Fibroblast of lung (primary cell): ENCODE measurements around the gene INSYN1. TPM values are rescaled to one million over a fixed set of nuclear protein-coding genes. Genes with fewer than 3 reads are reported as not detected.

ENCODE experiments used
- DNase-seq, 2 donors: peaks; one replicate each; pipeline versions ENCODE4 v3.0.0 to v3.0.0-alpha.2; 2010; ENCODE audit warnings: low read depth in 2 of 2
- H2AFZ ChIP-seq: 2 replicates; pipeline ENCODE4 v1.5.1; 2012; ENCODE audit warnings: low read length, control low read depth, inconsistent platforms
- H3K27ac ChIP-seq: 2 replicates; pipeline ENCODE4 v1.5.1; 2011; ENCODE audit warnings: low read length, control low read depth; ENCODE audit not compliant: insufficient read depth
- H3K27me3 ChIP-seq: 2 replicates; pipeline ENCODE4 v1.5.1; 2011; ENCODE audit warnings: mild to moderate bottlenecking, low read length; ENCODE audit not compliant: control insufficient read depth, insufficient read depth
- H3K36me3 ChIP-seq: 2 replicates; pipeline ENCODE4 v1.5.1; 2011; ENCODE audit warnings: low read length; ENCODE audit not compliant: control insufficient read depth, insufficient read depth
- H3K4me1 ChIP-seq: 2 replicates; pipeline ENCODE4 v1.5.1; 2011; ENCODE audit warnings: low read length; ENCODE audit not compliant: control insufficient read depth, insufficient read depth; ENCODE audit errors: extremely low read depth
- H3K4me2 ChIP-seq: 2 replicates; pipeline ENCODE4 v1.5.1; 2011; ENCODE audit warnings: low read length, control low read depth; ENCODE audit not compliant: insufficient read depth; ENCODE audit errors: extremely low read depth
- H3K4me3 ChIP-seq, 4 experiments: fragments of 200-600 bp in 1 of 4; sonication (generic) in 1 of 4; replicated peaks in 1 of 4; 2 replicates each; pipeline ENCODE4 v1.5.1; 2011 to 2016; ENCODE audit warnings: low read length in 4 of 4, low read depth in 3 of 4, mild to moderate bottlenecking in 3 of 4, control low read depth in 2 of 4, inconsistent platforms in 1 of 4, mixed read lengths in 1 of 4; ENCODE audit not compliant: insufficient read depth in 1 of 4; ENCODE audit errors: control extremely low read depth in 1 of 4
- H3K79me2 ChIP-seq: 2 replicates; pipeline ENCODE4 v1.5.1; 2012; ENCODE audit warnings: mild to moderate bottlenecking, low read length, inconsistent platforms; ENCODE audit not compliant: control insufficient read depth, insufficient read depth
- H3K9ac ChIP-seq: 2 replicates; pipeline ENCODE4 v1.5.1; 2011; ENCODE audit warnings: mild to moderate bottlenecking, low read length, control low read depth; ENCODE audit not compliant: insufficient read depth
- H3K9me3 ChIP-seq: 2 replicates; pipeline ENCODE4 v1.5.1; 2012; ENCODE audit warnings: low read depth, low read length; ENCODE audit not compliant: control insufficient read depth, insufficient read depth
- H4K20me1 ChIP-seq: 2 replicates; pipeline ENCODE4 v1.5.1; 2011; ENCODE audit warnings: low read length; ENCODE audit not compliant: control insufficient read depth, insufficient read depth; ENCODE audit errors: extremely low read depth
- CTCF ChIP-seq, 2 donors: IDR thresholded peaks in 1 of 2; conservative IDR thresholded peaks in 1 of 2; 1 replicate in 1 of 2; 2 replicates in 1 of 2; pipeline ENCODE4 v1.5.1; 2011 to 2012; ENCODE audit warnings: low read length in 2 of 2, control low read depth in 1 of 2, inconsistent platforms in 1 of 2, low read depth in 1 of 2, mild to moderate bottlenecking in 1 of 2
- EZH2 ChIP-seq: IDR thresholded peaks from 2 replicates; pipeline ENCODE4 v1.5.1; 2012; ENCODE audit warnings: low read length, control low read depth, mild to moderate bottlenecking; ENCODE audit errors: missing control alignments
- polyA plus RNA-seq, 2 donors: library from polyadenylated mRNA; depleted of rRNA in 1 of 2; stranded (reverse) in 1 of 2; unstranded in 1 of 2; fragments of >200 nt; gene quantifications; 2 replicates each; pipeline ENCODE4 v1.2.1, GENCODE V29; 2011 to 2012; ENCODE audit warnings: missing spikeins in 1 of 2
- total RNA-seq: library from RNA; depleted of rRNA; stranded (reverse); fragments of >200 nt; gene quantifications from 2 replicates; pipeline ENCODE4 v1.2.1, GENCODE V29; 2014

Gene INSYN1
- total and polyA plus RNA-seq, 2 donors (not counting 1 experiment from before 2014, with no cell fraction given): 0.51 to 1.2 TPM

GRCh38 chr15:73765778-73766177, 12.6 kb upstream of the INSYN1 start:
- H3K4me3 ChIP-seq: no peak overlapping the region
- no peak overlapping the region for H3K4me2 ChIP-seq
- H3K36me3 ChIP-seq: no peaks in the 10 kb centered on the region
- TF ChIP-seq CTCF (conservative IDR thresholded peaks at IDR 0.05 in 1 of 2, IDR thresholded peaks at IDR 0.05 in 1 of 2; ENCODE audit: low read depth in 1 of 2, low read length in 2 of 2) (no peak), EZH2 (no peak)
- no peak overlapping the region for H2AFZ ChIP-seq
- H3K9me3 ChIP-seq: no peaks in the 10 kb centered on the region
- H3K79me2 ChIP-seq: no peaks in the 10 kb centered on the region
- DNase-seq: no peak
- no peak overlapping the region for H3K27ac ChIP-seq
- no peaks in the 10 kb centered on the region for H4K20me1 ChIP-seq
- H3K9ac ChIP-seq: no peak overlapping the region
- H3K4me1 ChIP-seq: no peaks in the 10 kb centered on the region
- peaks cover 22% of the 10 kb centered on the region for H3K27me3 ChIP-seq

GRCh38 chr15:73763931-73764330, 10.8 kb upstream of the INSYN1 start:
- TF ChIP-seq CTCF (conservative IDR thresholded peaks at IDR 0.05 in 1 of 2, IDR thresholded peaks at IDR 0.05 in 1 of 2; ENCODE audit: low read depth in 1 of 2, low read length in 2 of 2) (no peak), EZH2 (no peak)
- no peak overlapping the region for H2AFZ ChIP-seq
- DNase-seq: peak in 1 of 2 donors; percentile 15
- H3K4me1 ChIP-seq: no peaks in the 10 kb centered on the region
- no peak overlapping the region for H3K4me3 ChIP-seq
- no peaks in the 10 kb centered on the region for H4K20me1 ChIP-seq
- no peaks in the 10 kb centered on the region for H3K36me3 ChIP-seq
- H3K79me2 ChIP-seq: no peaks in the 10 kb centered on the region
- peaks cover 28% of the 10 kb centered on the region for H3K27me3 ChIP-seq
- no peak overlapping the region for H3K27ac ChIP-seq
- H3K9ac ChIP-seq: no peak overlapping the region
- no peaks in the 10 kb centered on the region for H3K9me3 ChIP-seq
- no peak overlapping the region for H3K4me2 ChIP-seq

- Histone ChIP-seq H4K20me1 (no peaks in the 10 kb centered on the region), H3K9me3 (no peaks in the 10 kb centered on the region), H2AFZ (no peak overlapping the region), H3K9ac (no peak overlapping the region), H3K4me2 (no peak overlapping the region), H3K27ac (no peak overlapping the region), H3K36me3 (no peaks in the 10 kb centered on the region), H3K27me3 (peaks cover 31% of the 10 kb centered on the region), H3K79me2 (no peaks in the 10 kb centered on the region), H3K4me1 (no peaks in the 10 kb centered on the region), H3K4me3 (no peak overlapping the region)
- no peak for TF ChIP-seq EZH2
- TF ChIP-seq CTCF (conservative IDR thresholded peaks at IDR 0.05 in 1 of 2, IDR thresholded peaks at IDR 0.05 in 1 of 2; ENCODE audit: low read depth in 1 of 2, low read length in 2 of 2): no peak
- DNase-seq: no peak
Measured at GRCh38 chr15:73760330-73761329, 7.5 kb upstream of the INSYN1 start.
